Upper lobe of left lung (tissue), 6 donors: ENCODE measurements around the gene PDLIM5. TPM values are rescaled to one million over a fixed set of nuclear protein-coding genes. Genes with fewer than 3 reads are reported as not detected.

Experiments
- ATAC-seq, 2 donors: fragments of 200-7000 bp; cut with Tn5 transposase; one replicate each; pipeline ENCODE4 v1.9.1; 2022; ENCODE audit warnings: mild to moderate bottlenecking in 2 of 2, moderate library complexity in 2 of 2; ENCODE audit not compliant: low FRiP score in 2 of 2
- DNase-seq, 2 donors: peaks; one replicate each; pipeline ENCODE4 v3.0.0-alpha.2; 2019 to 2020
- H3K27ac ChIP-seq, 4 donors: fragments of 200-600 bp; sonication (generic); one replicate each; pipeline ENCODE4 v1.5.1; 2016 to 2019
- H3K27me3 ChIP-seq, 4 donors: fragments of 200-600 bp; sonication (generic); one replicate each; pipeline ENCODE4 v1.5.1; 2017 to 2019
- H3K36me3 ChIP-seq, 4 donors: fragments of 200-600 bp; sonication (generic); one replicate each; pipeline ENCODE4 v1.5.1; 2016 to 2019
- H3K4me1 ChIP-seq, 4 donors: fragments of 200-600 bp; sonication (generic); one replicate each; pipeline ENCODE4 v1.5.1; 2018 to 2019
- H3K4me3 ChIP-seq, 4 donors: fragments of 200-600 bp; sonication (generic); one replicate each; pipeline ENCODE4 v1.5.1; 2017 to 2019; ENCODE audit warnings: mild to moderate bottlenecking in 2 of 4, moderate library complexity in 1 of 4
- H3K9me3 ChIP-seq, 4 donors: fragments of 200-600 bp; sonication (generic); one replicate each; pipeline ENCODE4 v1.5.1; 2018 to 2019
- CTCF ChIP-seq, 6 experiments: fragments of 450-650 bp in 4 of 6; fragments of 200-600 bp in 2 of 6; sonication (generic) in 2 of 6; IDR thresholded peaks; one replicate each; pipeline ENCODE4 v1.5.1; 2016 to 2019; ENCODE audit warnings: antibody characterized with exemption in 6 of 6
- EP300 ChIP-seq, 4 donors: sonication (generic); formaldehyde crosslinking; IDR thresholded peaks; one replicate each; pipeline ENCODE4 v1.5.1; 2017; ENCODE audit warnings: antibody characterized with exemption in 4 of 4, control low read depth in 2 of 4
- POLR2A ChIP-seq, 4 donors: fragments of 450-650 bp; IDR thresholded peaks; one replicate each; pipeline ENCODE4 v1.5.1; 2016 to 2017; ENCODE audit warnings: antibody characterized with exemption in 4 of 4, mild to moderate bottlenecking in 2 of 4
- POLR2AphosphoS5 ChIP-seq, 2 donors: sonication (generic); formaldehyde crosslinking; IDR thresholded peaks; one replicate each; pipeline ENCODE4 v1.5.1; 2017; ENCODE audit warnings: antibody characterized with exemption in 2 of 2
- WGBS, 2 donors: methylation state at CpG; one replicate each; pipeline ENCODE4 v1.1.5; 2017 to 2018; 5-methylcytosine and 5-hydroxymethylcytosine counted together
- total RNA-seq, 6 donors: library from RNA; depleted of rRNA in 4 of 6; stranded (reverse); fragments of >200 nt in 4 of 6; gene quantifications; one replicate each; pipeline versions ENCODE4 v1.1.0 to v1.2.1, GENCODE V29; 2016 to 2021
- donor health status: DM: no; HTN: no; CAD: no; lungs with moderate emphysema.
- donor health status: DM: no; HTN: yes; CAD: no; lungs with severe emphysema.

PDLIM5 gene
- total RNA-seq, 6 donors from 2014 or later, result 24.1 to 105 (median 73.0) TPM

GRCh38 chr4:94640151-94640550 is 188.4 kb downstream of the PDLIM5 start:
- Histone ChIP-seq H3K9me3 (no peaks in the 10 kb centered on the region), H3K4me1 (no peaks in the 10 kb centered on the region), H3K27ac (no peak overlapping the region), H3K36me3 (peaks cover 0 to 34% (median 10%) of the 10 kb centered on the region in 4 donors), H3K4me3 (no peak overlapping the region), H3K27me3 (no peaks in the 10 kb centered on the region)
- WGBS, 2 donors, result 95% methylated on average over 4 of the region's 4 CpGs
- no peak for TF ChIP-seq EP300 (IDR thresholded peaks at IDR 0.05)
- no peak for TF ChIP-seq POLR2A (IDR thresholded peaks at IDR 0.05)
- TF ChIP-seq CTCF (IDR thresholded peaks at IDR 0.05), result no peak
- no peak for TF ChIP-seq POLR2AphosphoS5 (IDR thresholded peaks at IDR 0.05)
- no peak for ATAC-seq
- no peak for DNase-seq

- H3K27me3 ChIP-seq, result no peaks in the 10 kb centered on the region
- no peak overlapping the region for H3K27ac ChIP-seq
- peaks cover 0 to 48% (median 11%) of the 10 kb centered on the region in 4 donors for H3K36me3 ChIP-seq
- H3K4me1 ChIP-seq, result no peaks in the 10 kb centered on the region
- H3K4me3 ChIP-seq, result no peak overlapping the region
- no peak for ATAC-seq
- 96 to 97% methylated on average over 3 of the region's 3 CpGs for WGBS, 2 donors
- no peaks in the 10 kb centered on the region for H3K9me3 ChIP-seq
- DNase-seq, result no peak
- TF ChIP-seq POLR2AphosphoS5 (IDR thresholded peaks at IDR 0.05) (no peak), EP300 (IDR thresholded peaks at IDR 0.05) (no peak), CTCF (IDR thresholded peaks at IDR 0.05) (no peak), POLR2A (IDR thresholded peaks at IDR 0.05) (no peak)
These were observed 190.2 kb downstream of the PDLIM5 start for GRCh38 chr4:94641702-94642560.

GRCh38 chr4:94642561-94642866 is 190.8 kb downstream of the PDLIM5 start:
- DNase-seq (no peak), ATAC-seq (no peak)
- H3K9me3 ChIP-seq, result no peaks in the 10 kb centered on the region
- H3K4me1 ChIP-seq, result no peaks in the 10 kb centered on the region
- H3K4me3 ChIP-seq, result no peak overlapping the region
- WGBS, 2 donors, result 66 to 91% methylated on average over 2 of the region's 2 CpGs
- no peaks in the 10 kb centered on the region for H3K27me3 ChIP-seq
- peaks cover 0 to 49% (median 11%) of the 10 kb centered on the region in 4 donors for H3K36me3 ChIP-seq
- no peak overlapping the region for H3K27ac ChIP-seq
- no peak for TF ChIP-seq POLR2A (IDR thresholded peaks at IDR 0.05)
- TF ChIP-seq CTCF (IDR thresholded peaks at IDR 0.05), result no peak
- TF ChIP-seq POLR2AphosphoS5 (IDR thresholded peaks at IDR 0.05), result no peak
- no peak for TF ChIP-seq EP300 (IDR thresholded peaks at IDR 0.05)

- no peaks in the 10 kb centered on the region for H3K27me3 ChIP-seq
- WGBS, 2 donors, result 91 to 93% methylated on average over 7 of the region's 7 CpGs
These were observed 197.0 kb downstream of the PDLIM5 start for GRCh38 chr4:94648699-94649098.

More at GRCh38 chr4:94648699-94649098, 197.0 kb downstream of the PDLIM5 start:
- ATAC-seq (no peak), DNase-seq (no peak)
- H3K9me3 ChIP-seq, result no peaks in the 10 kb centered on the region
- peaks cover 0 to 28% (median 1%) of the 10 kb centered on the region in 4 donors for H3K36me3 ChIP-seq
- H3K4me3 ChIP-seq, result no peak overlapping the region
- no peak overlapping the region for H3K27ac ChIP-seq
- TF ChIP-seq CTCF (IDR thresholded peaks at IDR 0.05) (no peak), POLR2A (IDR thresholded peaks at IDR 0.05) (no peak), EP300 (IDR thresholded peaks at IDR 0.05) (no peak), POLR2AphosphoS5 (IDR thresholded peaks at IDR 0.05) (no peak)
- no peaks in the 10 kb centered on the region for H3K4me1 ChIP-seq
